ENCODE data around the gene FNDC5. TPM values are rescaled to one million over a fixed set of nuclear protein-coding genes. Genes with fewer than 3 reads are reported as not detected.
A peak's percentile ranks its signal among the peaks of the same experiment; 100 is the strongest.

FNDC5 gene
- total RNA-seq, 1 donor from 2014 or later: 0.20 TPM

- DNase-seq (ENCODE audit: low read depth in 2 of 2): peak; percentile 98 to 99
Measured at GRCh38 chr1:32817159-32817814, 53.4 kb downstream of the FNDC5 start, which contains the start of the genes S100PBP and YARS1. Gene S100PBP, plus strand, starts transcription at chr1:32817653. Its CDS starts 8,447 bp downstream, at chr1:32826100. Gene YARS1, minus strand, starts transcription at chr1:32817358. Its CDS starts 114 bp downstream, at chr1:32817244.

DNA sequence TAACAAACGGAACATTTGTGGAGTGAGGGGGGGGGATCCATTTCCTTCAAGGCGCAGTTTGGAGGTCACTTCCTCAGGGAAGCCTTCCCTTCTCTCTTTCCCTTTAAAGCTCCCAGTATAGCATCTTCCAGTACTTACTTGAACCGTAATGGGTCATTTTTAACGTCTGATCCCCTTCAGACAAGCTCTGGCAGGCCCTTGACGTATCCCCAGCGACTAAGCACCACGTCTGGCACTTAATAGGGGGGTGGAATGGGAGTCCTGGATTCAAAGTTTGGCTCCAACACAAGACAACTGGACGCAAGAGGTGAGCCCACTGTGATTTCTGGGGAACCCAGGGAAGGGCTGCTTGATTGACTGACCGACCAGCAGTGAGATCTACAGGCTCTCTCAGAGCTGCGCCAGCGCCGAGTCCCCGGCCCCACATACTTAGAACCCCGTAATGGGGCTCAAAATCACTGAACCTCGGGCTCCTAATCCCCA is 54.0 kb downstream of the FNDC5 start:
- peak; percentile 38 to 44 for DNase-seq (ENCODE audit: low read depth in 2 of 2)

DNA sequence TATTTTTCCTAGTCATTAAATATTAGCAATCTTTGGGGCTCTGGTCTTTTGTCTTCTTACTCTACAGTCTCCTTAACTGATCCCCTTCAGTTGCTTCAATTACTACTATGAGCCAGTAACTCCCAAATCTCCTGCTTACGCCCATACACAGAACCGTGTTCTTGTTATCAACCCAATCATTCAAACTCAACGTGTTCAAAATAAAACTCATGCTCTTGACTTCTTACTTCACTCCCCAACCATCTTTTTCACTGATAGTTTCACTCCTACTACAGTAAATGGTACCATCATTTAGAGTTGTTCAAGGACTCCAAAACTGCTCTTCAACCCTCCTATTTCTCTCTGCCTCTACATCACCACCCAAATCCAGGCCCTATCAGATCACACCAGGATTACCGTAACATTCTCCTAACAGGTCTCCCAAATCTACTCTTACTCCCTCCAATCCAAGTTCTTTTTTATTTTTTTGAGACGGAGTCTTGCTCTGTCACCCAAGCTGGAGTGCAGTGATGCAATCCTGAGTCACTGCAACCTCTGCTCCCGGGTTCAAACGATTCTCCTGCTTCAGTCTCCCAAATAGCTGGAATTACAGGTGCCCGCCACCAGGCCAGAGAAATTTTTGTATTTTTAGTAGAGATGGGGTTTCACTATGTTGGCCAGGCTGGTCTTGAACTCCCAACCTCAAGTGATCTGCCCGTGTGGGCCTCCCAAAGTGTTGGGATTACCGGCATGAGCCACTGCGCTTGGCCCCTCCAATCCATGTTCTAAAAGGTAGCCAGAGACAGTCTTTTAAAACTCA is 56.6 kb downstream of the FNDC5 start:
- peak in 1 of 2 donors; percentile 44 for DNase-seq (ENCODE audit: low read depth in 2 of 2)

Other genes with a start within 250 kb of the FNDC5 start
- 24.6 and 25.8 TPM in 2 replicates for gene ZBTB8OS, start 220.4 kb downstream of the FNDC5 start, total RNA-seq
- 78.7 and 86.3 TPM in 2 replicates for gene RBBP4, start 219.7 kb downstream of the FNDC5 start, total RNA-seq
- 11.3 and 13.9 TPM in 2 replicates for gene SYNC, start 168.1 kb downstream of the FNDC5 start, total RNA-seq
- 58.8 and 94.8 TPM in 2 replicates for gene YARS1, start 53.6 kb downstream of the FNDC5 start, total RNA-seq
- gene S100PBP, start 53.3 kb downstream of the FNDC5 start, total RNA-seq: 10.2 and 13.5 TPM in 2 replicates
- not detected in 2 replicates for gene HPCA, start 15.6 kb upstream of the FNDC5 start, total RNA-seq
- gene TMEM54, start 30.5 kb upstream of the FNDC5 start, total RNA-seq: 20.0 and 21.1 TPM in 2 replicates
- gene RNF19B, start 93.9 kb upstream of the FNDC5 start, total RNA-seq: 8.5 and 12.9 TPM in 2 replicates
- gene AK2, start 166.0 kb upstream of the FNDC5 start, total RNA-seq: 46.2 and 54.6 TPM in 2 replicates
- 0.60 and 0.65 TPM in 2 replicates for gene AZIN2, start 210.2 kb upstream of the FNDC5 start, total RNA-seq

All from lung microvascular endothelial cell (primary cell).